Neural cell (in vitro differentiated cells): ENCODE data around the gene TBC1D8. TPM values are rescaled to one million over a fixed set of nuclear protein-coding genes. Genes with fewer than 3 reads are reported as not detected.

Source experiments
- H2AFZ ChIP-seq: fragments of 200-600, 300-800 bp; sonication (generic), shearing (Covaris generic); 2 replicates; pipeline ENCODE4 v1.6.0; 2014; ENCODE audit warnings: low read depth, mild to moderate bottlenecking, antibody characterized with exemption, low read length, moderate library complexity
- H3F3A ChIP-seq: fragments of 200-600 bp; shearing (Covaris generic); 2 replicates; pipeline ENCODE4 v1.6.1; 2016; ENCODE audit warnings: mild to moderate bottlenecking, moderate library complexity, mixed read lengths, antibody characterized with exemption, low read length; ENCODE audit not compliant: insufficient read depth, poor library complexity, severe bottlenecking
- H3K27ac ChIP-seq: fragments of 200-600, 300-800 bp; sonication (generic), shearing (Covaris generic); 2 replicates; pipeline ENCODE4 v1.5.1; 2014; ENCODE audit warnings: mild to moderate bottlenecking, low read length, moderate library complexity
- H3K27me3 ChIP-seq: fragments of 300-800, 200-600 bp; sonication (generic), shearing (Covaris generic); 2 replicates; pipeline ENCODE4 v1.6.0; 2014; ENCODE audit warnings: mild to moderate bottlenecking, low read depth, low read length, moderate library complexity; ENCODE audit not compliant: insufficient read depth
- H3K36me3 ChIP-seq: fragments of 300-800, 200-600 bp; sonication (generic), shearing (Covaris generic); 2 replicates; pipeline ENCODE4 v1.5.1; 2014; ENCODE audit warnings: mild to moderate bottlenecking, antibody characterized with exemption, low read length, moderate library complexity; ENCODE audit not compliant: insufficient read depth
- H3K4me2 ChIP-seq: fragments of 300-800, 200-600 bp; sonication (generic), shearing (Covaris generic); 2 replicates; pipeline ENCODE4 v1.6.0; 2014; ENCODE audit warnings: mild to moderate bottlenecking, low read length
- H3K4me3 ChIP-seq: fragments of 300-800, 200-600 bp; sonication (generic), shearing (Covaris generic); 2 replicates; pipeline ENCODE4 v1.5.1; 2014; ENCODE audit warnings: mild to moderate bottlenecking, low read length, moderate library complexity
- H3K79me2 ChIP-seq: fragments of 200-600 bp; shearing (Covaris generic); replicated peaks from 2 replicates; pipeline ENCODE4 v1.6.0; 2014; ENCODE audit warnings: mild to moderate bottlenecking, low read length, moderate library complexity; ENCODE audit not compliant: insufficient read depth
- H3K9ac ChIP-seq: fragments of 300-800, 200-600 bp; sonication (generic), shearing (Covaris generic); 2 replicates; pipeline ENCODE4 v1.6.1; 2016; ENCODE audit warnings: mild to moderate bottlenecking, low read length, mixed read lengths
- H3K9me2 ChIP-seq: fragments of 200-600 bp; shearing (Covaris generic); 2 replicates; pipeline ENCODE4 v1.6.1; 2016; ENCODE audit warnings: mild to moderate bottlenecking, low read length, mixed read lengths; ENCODE audit not compliant: insufficient read depth
- H3K9me3 ChIP-seq: fragments of 200-600, 300-800 bp; sonication (generic), shearing (Covaris generic); 2 replicates; pipeline ENCODE4 v1.6.1; 2016; ENCODE audit warnings: mild to moderate bottlenecking, mixed run types, low read length, moderate library complexity, mixed read lengths
- H4K20me1 ChIP-seq: fragments of 200-600 bp; shearing (Covaris generic); 2 replicates; pipeline ENCODE4 v1.6.1; 2016; ENCODE audit warnings: mild to moderate bottlenecking, mixed run types; ENCODE audit not compliant: insufficient read depth
- EP300 ChIP-seq: fragments of 450-650 bp; conservative IDR thresholded peaks from 2 replicates; pipeline ENCODE4 v1.6.1; 2014; ENCODE audit warnings: antibody characterized with exemption, mild to moderate bottlenecking, moderate library complexity; ENCODE audit not compliant: poor library complexity, severe bottlenecking
- EZH2 ChIP-seq: fragments of 200-600, 300-800 bp; shearing (Covaris generic), sonication (generic); IDR thresholded peaks from 2 replicates; pipeline ENCODE4 v1.6.1; 2014; ENCODE audit warnings: antibody characterized with exemption, low read length, borderline replicate concordance, mild to moderate bottlenecking; ENCODE audit not compliant: insufficient read depth, poor library complexity, severe bottlenecking
- MXI1 ChIP-seq: fragments of 450-650 bp; conservative IDR thresholded peaks from 2 replicates; pipeline ENCODE4 v1.6.1; 2014; ENCODE audit warnings: antibody characterized with exemption, mild to moderate bottlenecking; ENCODE audit not compliant: poor library complexity, severe bottlenecking
- POLR2AphosphoS5 ChIP-seq: IDR thresholded peaks from 2 replicates; pipeline ENCODE4 v1.6.1; 2012
- RAD21 ChIP-seq: fragments of 450-650 bp; conservative IDR thresholded peaks from 2 replicates; pipeline ENCODE4 v1.6.1; 2014; ENCODE audit warnings: antibody characterized with exemption, mild to moderate bottlenecking, moderate library complexity
- REST ChIP-seq: IDR thresholded peaks from 2 replicates; pipeline ENCODE4 v1.6.1; 2012; ENCODE audit warnings: borderline replicate concordance
- SMC3 ChIP-seq: fragments of 450-650 bp; conservative IDR thresholded peaks from 2 replicates; pipeline ENCODE4 v1.6.1; 2014; ENCODE audit warnings: antibody characterized with exemption, mild to moderate bottlenecking, moderate library complexity; ENCODE audit not compliant: poor library complexity
- TAF1 ChIP-seq: IDR thresholded peaks from 2 replicates; pipeline ENCODE4 v1.6.1; 2012; ENCODE audit warnings: low read depth
- polyA plus RNA-seq: library from polyadenylated mRNA; depleted of rRNA; stranded (reverse); fragments of >200 nt; gene quantifications from 2 replicates; pipeline ENCODE4 v1.2.3, GENCODE V29; 2014
- TF ChIP-seq, protein P1 (sequence below): fragments of 450-650 bp; IDR thresholded peaks from 2 replicates; pipeline ENCODE4 v1.5.1; 2014; ENCODE audit warnings: antibody characterized with exemption, mild to moderate bottlenecking, moderate library complexity; ENCODE audit not compliant: poor library complexity, severe bottlenecking

The TBC1D8 gene
- polyA plus RNA-seq, 1 donor from 2014 or later: 5.3 TPM

DNA sequence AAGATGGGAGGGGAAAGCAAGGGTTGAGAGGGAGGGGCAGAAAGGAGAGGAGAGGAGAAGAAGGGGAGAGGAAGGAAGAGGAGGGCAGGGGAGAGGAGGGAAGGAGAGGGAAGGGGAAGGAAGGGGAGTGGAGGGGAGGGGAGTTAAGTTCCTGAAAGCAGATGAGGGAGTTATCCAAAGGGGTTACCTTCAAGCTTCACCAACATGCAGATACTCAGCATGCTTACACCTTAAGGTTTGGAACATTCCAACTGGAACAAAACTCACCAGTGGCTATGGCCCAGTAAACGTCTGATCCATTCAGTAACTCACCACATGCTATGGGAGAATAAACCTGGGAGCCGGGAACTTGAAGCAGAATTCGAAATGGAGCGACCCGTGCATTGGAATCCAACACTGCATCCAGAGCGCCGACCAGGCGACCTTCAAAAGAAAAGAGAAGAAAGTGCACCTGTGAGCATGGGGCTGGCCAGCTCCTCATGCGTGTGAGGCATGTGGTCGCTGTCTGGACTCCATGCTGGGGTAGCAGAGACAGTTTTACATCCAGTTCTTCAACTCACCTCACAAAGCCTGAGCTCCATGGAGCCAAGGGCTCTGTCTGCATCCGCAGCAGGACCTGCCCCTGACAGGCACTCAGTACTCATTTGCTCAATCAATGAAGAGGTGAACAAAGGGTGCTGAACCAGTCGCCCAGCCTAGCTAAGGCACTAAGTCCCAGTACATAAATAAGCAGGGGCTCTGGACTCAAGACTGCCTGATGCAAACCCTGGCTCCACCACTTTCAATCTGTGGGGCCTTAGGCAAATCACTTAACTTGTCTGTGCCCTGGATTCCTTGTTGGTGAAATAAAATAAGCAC lies 61.0 kb downstream of the TBC1D8 start:
- Histone ChIP-seq H3K9me2 (no peaks in the 10 kb centered on the region), H2AFZ (no peak overlapping the region), H3F3A (no peaks in the 10 kb centered on the region), H3K9me3 (no peaks in the 10 kb centered on the region), H3K27ac (no peak overlapping the region), H4K20me1 (no peaks in the 10 kb centered on the region), H3K4me2 (no peak overlapping the region), H3K79me2 (no peaks in the 10 kb centered on the region), H3K9ac (no peak overlapping the region), H3K27me3 (no peaks in the 10 kb centered on the region), H3K36me3 (no peaks in the 10 kb centered on the region), H3K4me3 (no peak overlapping the region)
- TF ChIP-seq RAD21: no peak
- TF ChIP-seq POLR2AphosphoS5: no peak

DNA sequence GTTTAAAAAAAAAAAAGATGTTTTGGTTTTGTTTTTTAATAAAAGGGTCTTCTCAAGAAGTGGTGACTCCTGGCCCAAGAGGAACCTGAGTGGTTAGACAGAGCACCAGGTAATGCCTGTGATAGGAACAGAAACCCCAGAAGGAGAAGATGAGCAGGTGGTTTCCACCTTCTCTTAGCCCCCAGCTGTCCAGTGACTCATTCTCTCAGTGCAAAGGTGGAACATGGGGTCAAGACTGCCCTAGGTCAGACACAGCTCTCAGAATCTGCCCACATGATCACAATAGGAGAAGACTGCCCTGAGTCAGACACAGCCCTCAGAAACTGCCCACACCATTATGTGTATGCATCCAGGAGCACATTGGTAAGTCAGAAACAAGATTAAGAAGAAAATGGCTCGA lies 61.8 kb downstream of the TBC1D8 start:
- H3K9me2 ChIP-seq: no peaks in the 10 kb centered on the region
- H3K27ac ChIP-seq: no peak overlapping the region
- H3F3A ChIP-seq: no peaks in the 10 kb centered on the region
- no peak for TF ChIP-seq RAD21
- TF ChIP-seq TAF1: no peak
- no peak for TF ChIP-seq MXI1
- TF ChIP-seq POLR2AphosphoS5: no peak
- TF ChIP-seq SMC3: no peak
- TF ChIP-seq, protein P1, sequence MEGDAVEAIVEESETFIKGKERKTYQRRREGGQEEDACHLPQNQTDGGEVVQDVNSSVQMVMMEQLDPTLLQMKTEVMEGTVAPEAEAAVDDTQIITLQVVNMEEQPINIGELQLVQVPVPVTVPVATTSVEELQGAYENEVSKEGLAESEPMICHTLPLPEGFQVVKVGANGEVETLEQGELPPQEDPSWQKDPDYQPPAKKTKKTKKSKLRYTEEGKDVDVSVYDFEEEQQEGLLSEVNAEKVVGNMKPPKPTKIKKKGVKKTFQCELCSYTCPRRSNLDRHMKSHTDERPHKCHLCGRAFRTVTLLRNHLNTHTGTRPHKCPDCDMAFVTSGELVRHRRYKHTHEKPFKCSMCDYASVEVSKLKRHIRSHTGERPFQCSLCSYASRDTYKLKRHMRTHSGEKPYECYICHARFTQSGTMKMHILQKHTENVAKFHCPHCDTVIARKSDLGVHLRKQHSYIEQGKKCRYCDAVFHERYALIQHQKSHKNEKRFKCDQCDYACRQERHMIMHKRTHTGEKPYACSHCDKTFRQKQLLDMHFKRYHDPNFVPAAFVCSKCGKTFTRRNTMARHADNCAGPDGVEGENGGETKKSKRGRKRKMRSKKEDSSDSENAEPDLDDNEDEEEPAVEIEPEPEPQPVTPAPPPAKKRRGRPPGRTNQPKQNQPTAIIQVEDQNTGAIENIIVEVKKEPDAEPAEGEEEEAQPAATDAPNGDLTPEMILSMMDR: no peak
- TF ChIP-seq EZH2: no peak
- TF ChIP-seq EP300: no peak
- TF ChIP-seq REST: no peak
- no peak overlapping the region for H3K4me2 ChIP-seq
- no peak overlapping the region for H3K9ac ChIP-seq
- no peaks in the 10 kb centered on the region for H3K9me3 ChIP-seq
- no peaks in the 10 kb centered on the region for H3K79me2 ChIP-seq
- H3K36me3 ChIP-seq: no peaks in the 10 kb centered on the region
- H4K20me1 ChIP-seq: no peaks in the 10 kb centered on the region
- H3K4me3 ChIP-seq: no peak overlapping the region
- no peaks in the 10 kb centered on the region for H3K27me3 ChIP-seq
- no peak overlapping the region for H2AFZ ChIP-seq
